ENCODE measurements around the gene MFSD12. TPM values are rescaled to one million over a fixed set of nuclear protein-coding genes. Genes with fewer than 3 reads are reported as not detected.

The MFSD12 gene
- total RNA-seq, 4 donors from 2014 or later = 36.4 to 90.9 (median 66.7) TPM

DNA sequence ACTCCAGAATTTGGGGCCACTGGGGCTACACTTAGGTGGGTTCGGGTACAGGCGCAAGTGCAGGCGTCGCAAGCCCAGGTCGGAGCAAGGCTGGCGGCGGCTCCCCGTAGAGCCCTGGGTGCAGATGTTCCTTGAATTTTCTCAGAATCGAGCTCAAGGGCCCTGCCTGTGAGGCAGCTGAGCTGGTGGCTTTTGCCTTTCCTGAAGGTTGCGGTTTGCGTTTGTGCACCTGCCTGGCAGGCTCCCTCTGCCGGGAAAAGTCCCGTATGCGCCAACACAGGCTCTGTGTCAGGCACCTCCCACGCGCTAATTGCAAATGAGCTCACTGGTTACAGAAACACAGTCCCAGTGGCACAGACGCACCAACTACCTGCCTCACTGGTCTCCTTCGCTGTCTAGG, 62.8 kb downstream of the MFSD12 start:
- peaks cover 25 to 35% of the 10 kb centered on the region in 2 donors for H3K36me3 ChIP-seq
- peaks cover 4 to 5% of the 10 kb centered on the region in 2 donors for H3K4me1 ChIP-seq
- H3K27me3 ChIP-seq = no peaks in the 10 kb centered on the region
- H3K9me3 ChIP-seq = no peaks in the 10 kb centered on the region
- no peak overlapping the region for H3K27ac ChIP-seq
- WGBS, 2 donors = 95 to 96% methylated on average over 17 of the region's 18 CpGs
- no peak for TF ChIP-seq CTCF (IDR thresholded peaks at IDR 0.05)
- no peak for TF ChIP-seq POLR2A (IDR thresholded peaks at IDR 0.05)
- H3K4me3 ChIP-seq (replicated peaks in 1 of 3) = no peak overlapping the region
- intact Hi-C loops (cut with DNase I) = no loop called here
- DNase-seq = no peak

Small RNA genes within 50 kb of the gene (small RNA-seq; reads per million reads assigned to genes)
- not detected for gene AC005786.1
- gene RF00212 = not detected

Other genes with a start within 250 kb of the MFSD12 start
- gene NFIC, start 191.0 kb downstream of the MFSD12 start, total RNA-seq = 100 to 1,000 TPM in 3 of 4 donors, 10 to 100 TPM in 1; 76.2 to 183 (median 132) TPM
- gene SMIM24, start 77.1 kb downstream of the MFSD12 start, total RNA-seq = not detected
- not detected for gene SMIM44, start 74.1 kb downstream of the MFSD12 start, total RNA-seq
- gene DOHH, start 56.9 kb downstream of the MFSD12 start, total RNA-seq = 10 to 100 TPM in 3 of 4 donors, 1 to 10 TPM in 1; 9.0 to 18.9 (median 13.6) TPM
- gene FZR1, start 51.3 kb downstream of the MFSD12 start, total RNA-seq = 10 to 100 TPM; 28.6 to 56.0 (median 36.1) TPM
- 1 to 10 TPM in 3 of 4 donors, not detected in 1; 1.2 to 3.3 (median 1.9) TPM for gene TEKTIP1, start 18.4 kb downstream of the MFSD12 start, total RNA-seq
- 100 to 1,000 TPM in 2 of 4 donors, 10 to 100 TPM in 2; 93.3 to 160 (median 105) TPM for gene HMG20B, start 15.4 kb upstream of the MFSD12 start, total RNA-seq
- gene GIPC3, start 27.9 kb upstream of the MFSD12 start, total RNA-seq = 1 to 10 TPM in 2 of 4 donors, under 1 TPM in 2; 0.78 to 2.2 (median 0.97) TPM
- 1 to 10 TPM in 3 of 4 donors, under 1 TPM in 1; 0.40 to 2.1 (median 1.3) TPM for gene TBXA2R, start 49.3 kb upstream of the MFSD12 start, total RNA-seq
- gene CACTIN, start 69.2 kb upstream of the MFSD12 start, total RNA-seq = 10 to 100 TPM; 18.8 to 30.6 (median 24.5) TPM
- gene PIP5K1C, start 142.9 kb upstream of the MFSD12 start, total RNA-seq = 10 to 100 TPM; 23.2 to 42.4 (median 35.0) TPM
- gene TJP3, start 150.8 kb upstream of the MFSD12 start, total RNA-seq = 10 to 100 TPM; 29.7 to 43.7 (median 39.8) TPM
- 10 to 100 TPM; 33.6 to 42.9 (median 38.1) TPM for gene APBA3, start 204.1 kb upstream of the MFSD12 start, total RNA-seq
- 100 to 1,000 TPM in 2 of 4 donors, 10 to 100 TPM in 2; 84.0 to 131 (median 102) TPM for gene MRPL54, start 205.1 kb upstream of the MFSD12 start, total RNA-seq
- gene RAX2, start 214.6 kb upstream of the MFSD12 start, total RNA-seq = not detected
- gene MATK, start 228.8 kb upstream of the MFSD12 start, total RNA-seq = 10 to 100 TPM in 1 of 4 donors, 1 to 10 TPM in 2, under 1 TPM in 1; 0.93 to 14.7 (median 2.7) TPM

Measured in thyroid gland (tissue), 4 donors.